Measurements from ENCODE around the gene SIRT2. TPM values are rescaled to one million over a fixed set of nuclear protein-coding genes. Genes with fewer than 3 reads are reported as not detected.

Gene SIRT2
- total RNA-seq, 1 experiment from 2014 or later, result 8.4 TPM

GRCh38 chr19:38839816-38840582 lies 59.4 kb downstream of the SIRT2 start:
- Histone ChIP-seq H3K4ac (ENCODE audit: low read depth, low read length) (no peak overlapping the region), H3K18ac (ENCODE audit: insufficient read length, low read depth, low read length) (no peak overlapping the region), H2BK5ac (ENCODE audit: insufficient read length, low read length) (no peak overlapping the region), H3K27ac (ENCODE audit: insufficient read length, low read depth, low read length) (no peak overlapping the region), H4K91ac (ENCODE audit: insufficient read length, low read depth, low read length) (no peak overlapping the region), H4K5ac (ENCODE audit: insufficient read length, low read depth, low read length) (no peak overlapping the region), H2AFZ (ENCODE audit: low read length) (no peak overlapping the region), H2BK15ac (ENCODE audit: low read depth, low read length) (no peak overlapping the region), H3K23ac (ENCODE audit: insufficient read length, low read depth, low read length) (no peak overlapping the region), H3K4me2 (ENCODE audit: insufficient read depth, insufficient read length, low read length) (no peak overlapping the region), H3K27me3 (ENCODE audit: insufficient read depth, low read length) (no peaks in the 10 kb centered on the region), H3K9me3 (ENCODE audit: control insufficient read depth, low read depth, low read length) (no peaks in the 10 kb centered on the region), H2BK12ac (ENCODE audit: insufficient read length, low read depth, low read length) (no peak overlapping the region), H4K20me1 (ENCODE audit: control insufficient read depth, insufficient read depth, insufficient read length) (no peaks in the 10 kb centered on the region), H2BK120ac (ENCODE audit: low read depth, low read length, poor library complexity, severe bottlenecking) (no peak overlapping the region), H2AK5ac (ENCODE audit: insufficient read length, low read length) (no peak overlapping the region), H3K14ac (ENCODE audit: insufficient read depth, low read length) (no peak overlapping the region), H3K56ac (ENCODE audit: insufficient read length, low read depth, low read length) (no peak overlapping the region), H3T11ph (ENCODE audit: low read length) (no peak overlapping the region), H3K23me2 (ENCODE audit: insufficient read length, low read depth, low read length, poor library complexity, severe bottlenecking) (no peaks in the 10 kb centered on the region), H2BK20ac (ENCODE audit: low read depth, low read length, poor library complexity, severe bottlenecking) (no peak overlapping the region), H3K79me2 (ENCODE audit: insufficient read depth, low read length) (no peaks in the 10 kb centered on the region), H4K8ac (replicated peaks; ENCODE audit: insufficient read length, low read depth, low read length) (no peak overlapping the region), H3K79me1 (ENCODE audit: insufficient read depth, low read depth, low read length, poor library complexity, severe bottlenecking) (no peaks in the 10 kb centered on the region), H3K9ac (ENCODE audit: extremely low read depth, insufficient read length, low read length) (no peak overlapping the region), H3K4me1 (ENCODE audit: insufficient read depth, low read length) (no peaks in the 10 kb centered on the region)
- DNase-seq, result no peak
- no CpG with 5 or more reads among the region's 28 CpGs for WGBS (ENCODE audit: extremely low coverage, insufficient read length, low lambda C conversion rate)
- no peak for TF ChIP-seq CTCF (conservative IDR thresholded peaks at IDR 0.05)
- H3K4me3 Mint-ChIP-seq, result no peak overlapping the region
- H3K27ac Mint-ChIP-seq, result peak overlapping the region in 2 of 3 experiments; percentile 49 to 76; a peak in 3 of 7 replicates
- H3K27me3 Mint-ChIP-seq (ENCODE audit: low read depth), result no peaks in the 10 kb centered on the region
- no peaks in the 10 kb centered on the region; a peak in 1 of 5 replicates for H3K9me3 Mint-ChIP-seq
- peaks cover 86 to 98% (median 91%) of the 10 kb centered on the region in 3 experiments for H3K36me3 Mint-ChIP-seq (ENCODE audit: insufficient read depth in 1 of 3, low read depth in 3 of 3)
- H3K4me1 Mint-ChIP-seq, result peaks cover 4% of the 10 kb centered on the region in 2 experiments; a peak in 2 of 4 replicates

Data from H9 (cell line).